MM.1S (cell line): ENCODE results near the gene SLC43A3.

ENCODE experiments used
- CTCF ChIP-seq: fragments of 300-600 bp; sonication (generic); IDR thresholded peaks from 2 replicates; pipeline ENCODE4 v1.5.1; 2016; ENCODE audit warnings: antibody characterized with exemption, low read length, mixed read lengths
- EZH2 ChIP-seq: fragments of 300-600 bp; sonication (generic); optimal IDR thresholded peaks from 2 replicates; pipeline ENCODE3; 2017; ENCODE audit warnings: low read depth, mild to moderate bottlenecking, antibody characterized with exemption, low read length, mixed read lengths
- EZH2phosphoT487 ChIP-seq: fragments of 300-600 bp; sonication (generic); IDR thresholded peaks from 2 replicates; pipeline ENCODE4 v1.6.1; 2018; ENCODE audit warnings: antibody characterized with exemption, low read length

- TF ChIP-seq CTCF, result no peak
- TF ChIP-seq EZH2, result no peak
- no peak for TF ChIP-seq EZH2phosphoT487
Observed at GRCh38 chr11:57471496-57471895, 44.6 kb upstream of the SLC43A3 start.
